Uterine smooth muscle cell (primary cell): ENCODE results near the gene SPDYE5. TPM values are rescaled to one million over a fixed set of nuclear protein-coding genes. Genes with fewer than 3 reads are reported as not detected.

ENCODE experiments used
- total RNA-seq: library from RNA; depleted of rRNA; stranded (reverse); fragments of >200 nt; gene quantifications from 2 replicates; pipeline ENCODE4 v1.2.3, GENCODE V29; 2014

Gene SPDYE5, protein sequence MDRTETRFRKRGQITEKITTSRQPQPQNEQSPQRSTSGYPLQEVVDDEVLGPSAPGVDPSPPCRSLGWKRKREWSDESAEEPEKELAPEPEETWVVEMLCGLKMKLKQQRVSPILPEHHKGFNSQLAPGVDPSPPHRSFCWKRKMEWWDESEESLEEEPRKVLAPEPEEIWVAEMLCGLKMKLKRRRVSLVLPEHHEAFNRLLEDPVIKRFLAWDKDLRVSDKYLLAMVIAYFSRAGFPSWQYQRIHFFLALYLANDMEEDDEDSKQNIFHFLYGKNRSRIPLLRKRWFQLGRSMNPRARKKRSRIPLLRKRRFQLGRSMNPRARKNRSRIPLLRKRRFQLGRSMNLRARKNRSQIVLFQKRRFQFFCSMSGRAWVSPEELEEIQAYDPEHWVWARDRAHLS
- total RNA-seq, result 0.11 and 0.12 TPM in 2 replicates

DNA sequence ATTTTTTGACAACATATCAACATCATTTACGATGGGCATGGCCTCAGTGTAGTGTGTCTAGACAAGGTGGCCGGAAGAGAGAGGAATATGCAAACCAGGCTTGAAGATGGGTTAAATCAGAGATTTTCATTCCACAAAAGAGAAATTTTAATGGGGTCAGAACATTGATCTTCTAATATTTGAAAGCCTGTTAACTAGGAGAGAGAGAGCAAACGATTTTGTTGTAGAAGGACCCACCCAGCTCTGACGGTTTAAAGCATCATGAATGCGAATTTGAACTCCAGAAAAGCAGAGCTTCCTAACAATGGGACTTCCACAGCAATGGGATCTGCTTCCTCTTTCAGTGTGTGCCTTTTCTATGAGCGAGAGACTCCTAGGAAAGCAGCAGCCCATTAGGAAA lies at the start of gene SPDYE5:
SPDYE5 (plus strand) TSS at position 301 of the 400 bp plus-strand sequence. CDS start 1,728 bp downstream, outside the sequence.

DNA sequence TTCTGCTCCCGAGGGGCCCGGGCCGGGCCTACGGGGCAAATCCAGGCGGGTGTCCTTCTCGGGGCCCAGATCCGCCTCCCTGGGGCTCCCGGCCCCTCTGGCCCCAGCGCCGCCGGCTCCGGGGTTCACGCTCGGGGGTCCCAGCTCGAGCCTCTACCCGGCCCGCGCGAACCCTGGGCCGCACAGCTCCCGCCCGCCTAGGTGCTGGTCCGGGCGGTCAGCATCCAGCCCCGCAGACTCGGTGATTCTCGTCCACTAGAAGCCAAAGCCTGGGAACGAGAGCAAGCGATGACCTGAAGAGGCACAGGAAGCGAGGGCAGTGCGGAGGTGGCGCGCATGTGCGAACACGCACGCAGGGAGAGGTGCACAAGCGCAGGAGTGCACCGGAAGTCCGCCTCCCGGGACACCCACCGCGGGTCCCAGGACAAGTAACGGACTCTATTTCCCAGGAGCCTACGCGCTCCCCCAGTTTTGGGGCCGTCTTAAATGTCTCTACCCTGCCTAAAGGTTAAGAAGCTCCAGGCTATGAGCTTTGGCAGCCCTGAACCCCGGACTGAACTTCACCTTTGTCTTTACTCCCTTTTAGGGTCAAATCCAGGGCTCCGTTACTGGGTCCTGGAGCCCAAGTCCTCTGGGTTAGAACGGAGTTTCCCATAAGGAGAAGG lies 6.0 kb upstream of the SPDYE5 start, which contains the start of gene POM121C:
POM121C (minus strand) TSS at position 321 of the 665 bp plus-strand sequence. CDS start 44,803 bp downstream, outside the sequence.

Other genes with a start within 250 kb of the SPDYE5 start
- 0.55 and 0.62 TPM in 2 replicates for gene TRIM73, start 96.7 kb upstream of the SPDYE5 start, total RNA-seq
- gene POM121C, start 6.0 kb upstream of the SPDYE5 start, total RNA-seq, result 11.6 and 13.1 TPM in 2 replicates
- gene HIP1, start 246.6 kb downstream of the SPDYE5 start, total RNA-seq, result 20.9 and 27.7 TPM in 2 replicates